K562 treated with DMSO at 1 percent for 48 hours (cell line): ENCODE data around the gene CD163. TPM values are rescaled to one million over a fixed set of nuclear protein-coding genes. Genes with fewer than 3 reads are reported as not detected.

Experiments
- total RNA-seq: library from RNA; unstranded; fragments of 300-600 nt; gene quantifications from 2 replicates; pipeline ENCODE4 v1.2.3, GENCODE V29; 2022; ENCODE audit warnings: low replicate concordance; ENCODE audit errors: extremely low read depth

CD163 gene
- not detected in 2 replicates for total RNA-seq

DNA sequence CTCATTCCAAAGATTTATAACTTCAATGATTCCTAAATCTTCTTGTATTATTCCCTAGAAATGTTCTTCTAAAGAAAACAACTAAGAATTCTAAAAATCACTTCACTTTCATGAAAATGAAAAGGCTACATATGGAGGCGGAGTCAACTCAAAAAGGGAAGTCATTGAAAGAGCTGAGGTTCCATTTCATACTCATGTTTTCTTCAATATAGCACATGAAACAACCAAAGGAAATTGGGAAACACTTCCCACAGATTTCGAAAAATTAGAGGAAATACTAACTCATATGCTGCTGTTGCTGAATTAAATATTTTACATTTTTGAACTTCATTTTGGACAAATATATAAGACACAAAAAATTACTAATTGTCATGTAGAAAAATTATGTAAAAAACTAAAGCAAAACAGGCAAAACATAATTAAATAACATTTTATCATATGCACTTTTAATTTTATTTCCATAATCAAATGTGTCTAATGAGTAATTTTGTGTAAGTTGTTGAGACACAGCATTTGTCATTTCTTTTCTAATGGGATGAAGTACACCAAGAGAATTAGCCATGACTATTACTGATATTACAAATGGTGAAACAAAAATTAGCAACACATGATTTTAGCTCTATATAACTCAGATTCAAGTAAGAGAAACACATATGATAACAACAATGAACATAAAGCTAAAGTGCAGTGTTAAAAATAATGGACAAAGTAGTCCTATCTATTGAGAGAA, at the start of gene CD163:
TSS of gene CD163 (minus strand) at position 92 of the 730 bp plus-strand sequence. CDS start at position 5, 87 bp downstream.

DNA sequence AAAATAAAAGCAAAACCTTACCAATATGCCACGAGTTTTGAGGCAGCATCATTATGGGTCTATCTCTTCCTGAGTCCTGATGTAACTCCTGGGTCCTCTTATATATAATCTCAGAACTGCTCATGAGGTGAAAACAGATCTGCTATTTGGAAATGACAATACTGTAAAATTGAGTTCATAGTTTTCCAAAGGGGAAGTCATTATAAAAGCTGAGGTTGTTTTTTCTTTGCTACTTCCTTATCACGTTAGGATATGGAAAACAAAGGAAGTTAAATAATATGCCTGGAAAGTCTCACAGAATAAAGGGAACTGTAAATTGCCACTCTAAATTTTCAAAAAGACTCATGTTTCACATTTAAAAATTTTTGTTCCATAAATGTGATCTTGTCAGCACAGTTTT, 59.5 kb downstream of the CD163 start, which contains the start of gene CD163L1:
TSS of gene CD163L1 (minus strand) at position 78 of the 400 bp plus-strand sequence. CDS start at position 52, 26 bp downstream.

Other genes with a start within 250 kb of the CD163 start
- gene ACSM4, start 199.7 kb downstream of the CD163 start, total RNA-seq: not detected in 2 replicates
- gene CD163L1, start 59.6 kb downstream of the CD163 start, total RNA-seq: not detected in 2 replicates
- not detected in 2 replicates for gene APOBEC1, start 162.1 kb upstream of the CD163 start, total RNA-seq
- not detected in 2 replicates for gene GDF3, start 192.0 kb upstream of the CD163 start, total RNA-seq
- gene DPPA3, start 207.7 kb upstream of the CD163 start, total RNA-seq: not detected in 2 replicates
- gene CLEC4C, start 243.6 kb upstream of the CD163 start, total RNA-seq: not detected in 2 replicates